Spleen (tissue), 11 donors: ENCODE data around the gene LRPPRC. TPM values are rescaled to one million over a fixed set of nuclear protein-coding genes. Genes with fewer than 3 reads are reported as not detected.

ENCODE experiments used
- DNase-seq: peaks from one replicate; pipeline ENCODE4 v3.0.0-alpha.2; 2020
- H3K27ac ChIP-seq, 8 donors: fragments of 200-600 bp; sonication (generic) in 7 of 8; 1 replicate in 4 of 8; 2 replicates in 4 of 8; pipeline versions ENCODE4 v1.5.0 to v1.8.0; 2016 to 2021; ENCODE audit warnings: inconsistent platforms in 4 of 8, mild to moderate bottlenecking in 4 of 8, moderate library complexity in 1 of 8
- H3K27me3 ChIP-seq, 7 donors: fragments of 200-600 bp; sonication (generic) in 6 of 7; replicated peaks in 1 of 7; 1 replicate in 4 of 7; 2 replicates in 3 of 7; pipeline versions ENCODE4 v1.5.0 to v1.8.0; 2016 to 2021; ENCODE audit warnings: inconsistent platforms in 3 of 7, mild to moderate bottlenecking in 1 of 7
- H3K36me3 ChIP-seq, 6 donors: fragments of 200-600 bp; sonication (generic) in 5 of 6; 1 replicate in 4 of 6; 2 replicates in 2 of 6; pipeline versions ENCODE4 v1.5.0 to v1.8.0; 2016 to 2021; ENCODE audit warnings: inconsistent platforms in 2 of 6
- H3K4me1 ChIP-seq, 6 donors: fragments of 200-600 bp; sonication (generic) in 5 of 6; 1 replicate in 3 of 6; 2 replicates in 3 of 6; pipeline versions ENCODE4 v1.5.0 to v1.8.0; 2016 to 2021; ENCODE audit warnings: inconsistent platforms in 3 of 6
- H3K4me3 ChIP-seq, 8 donors: fragments of 200-600 bp; sonication (generic) in 7 of 8; 1 replicate in 4 of 8; 2 replicates in 4 of 8; pipeline versions ENCODE4 v1.5.0 to v1.8.0; 2016 to 2021; ENCODE audit warnings: inconsistent platforms in 4 of 8, mild to moderate bottlenecking in 4 of 8, moderate library complexity in 2 of 8
- H3K9me3 ChIP-seq, 8 donors: fragments of 200-600 bp; sonication (generic) in 7 of 8; 1 replicate in 4 of 8; 2 replicates in 4 of 8; pipeline versions ENCODE4 v1.5.0 to v1.8.0; 2016 to 2021; ENCODE audit warnings: inconsistent platforms in 4 of 8
- POLR2A ChIP-seq, 3 donors: fragments of 450-650 bp; IDR thresholded peaks; one replicate each; pipeline ENCODE4 v1.5.1; 2017; ENCODE audit warnings: antibody characterized with exemption in 3 of 3, mild to moderate bottlenecking in 1 of 3
- POLR2AphosphoS5 ChIP-seq, 3 donors: sonication (generic); formaldehyde crosslinking; IDR thresholded peaks; one replicate each; pipeline ENCODE4 v1.5.1; 2017; ENCODE audit warnings: antibody characterized with exemption in 3 of 3
- WGBS, 5 donors: extraction: QIAGEN DNeasy Blood & Tissue Kit in 3 of 5; methylation state at CpG; one replicate each; pipeline versions ENCODE4 v1.1.5 to v1.1.7; 2013 to 2018; 5-methylcytosine and 5-hydroxymethylcytosine counted together
- intact Hi-C: fragments of 100-400 bp; cut with DNase I; formaldehyde crosslinking; loops from one replicate; pipeline ENCODE4 v1.15.0; 2023; ENCODE audit warnings: low total_unique reads
- polyA plus RNA-seq, 3 donors: library from polyadenylated mRNA; stranded (reverse); fragments of 200-250 nt; gene quantifications; one replicate each; pipeline ENCODE4 v1.2.1, GENCODE V29; 2013
- total RNA-seq, 7 donors: library from RNA; depleted of rRNA in 3 of 7; stranded (reverse); fragments of >200 nt in 3 of 7; fragmentation: NEBNext Ultra II Directional in 4 of 7; extraction: Animal tissue kit (Norgen Biotek cat#: 25700) in 4 of 7; gene quantifications; one replicate each; pipeline versions ENCODE4 v1.1.0 to v1.2.1, GENCODE V29; 2016 to 2021
- TF ChIP-seq, protein P1 (sequence below), 11 experiments: fragments of 200-600 bp in 7 of 11; fragments of 450-650 bp in 4 of 11; sonication (generic) in 4 of 11; IDR thresholded peaks in 8 of 11; conservative IDR thresholded peaks in 3 of 11; 1 replicate in 7 of 11; 2 replicates in 4 of 11; pipeline versions ENCODE4 v1.4.0 to v1.8.0; 2016 to 2021; ENCODE audit warnings: antibody characterized with exemption in 11 of 11, inconsistent platforms in 4 of 11, mild to moderate bottlenecking in 1 of 11
- donor health status: healthy with polysubstance abuse.
- donor health status: DM: no; HTN: no; CAD: no; lungs with moderate emphysema.
- donor health status: DM: no; HTN: no; CAD: no.
- donor health status: Bipolar disorder and iron deficiency.
- donor health status: healthy.
- donor health status: DM: no; HTN: no; CAD: no.
- donor health status: DM: yes; HTN: yes; CAD: no.

The LRPPRC gene
- total and polyA plus RNA-seq, 10 donors, result 25.0 to 72.5 (median 57.1) TPM

DNA sequence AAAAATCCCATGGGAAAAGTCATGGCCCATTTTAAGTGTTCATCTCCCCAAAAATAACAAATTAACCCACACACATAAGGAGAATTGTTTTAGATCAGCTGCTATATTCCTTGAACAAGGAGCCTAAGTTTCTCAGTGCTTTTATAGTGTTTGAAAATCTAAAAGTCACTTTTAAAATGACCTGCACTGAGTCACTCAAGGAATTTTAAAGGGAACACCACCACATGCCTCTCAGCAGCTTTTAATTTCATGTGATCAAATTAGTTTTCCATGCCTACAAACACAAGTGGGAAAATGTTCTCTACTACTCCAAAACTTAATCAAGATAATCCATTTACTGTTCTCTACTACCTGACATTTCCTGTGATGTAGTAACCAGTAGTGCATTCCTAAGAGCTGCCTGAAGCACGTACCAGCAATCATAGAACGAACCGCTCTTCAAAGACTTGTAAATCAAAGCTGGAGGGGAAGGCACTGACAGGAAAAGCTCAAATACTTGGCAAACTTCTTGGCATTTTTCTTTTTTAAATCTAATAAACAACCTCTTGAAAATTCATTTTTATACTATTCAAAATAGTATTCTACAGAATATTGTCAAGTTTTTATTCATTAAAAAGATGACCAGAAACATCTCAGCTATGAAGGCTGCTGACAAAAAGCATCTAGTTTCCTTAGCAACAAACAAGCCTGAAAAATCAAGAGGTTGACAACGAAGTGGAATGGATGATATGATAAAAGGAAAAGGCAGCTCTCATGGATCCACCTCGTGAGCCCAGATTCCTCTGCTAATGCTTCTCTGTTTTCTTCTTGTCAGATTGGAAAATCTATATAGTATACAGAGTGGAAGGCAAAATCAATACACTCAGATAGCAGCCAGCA is 37.2 kb downstream of the LRPPRC start:
- H3K27ac ChIP-seq, result no peak overlapping the region
- no peak overlapping the region for H3K4me3 ChIP-seq
- no peak for TF ChIP-seq POLR2AphosphoS5 (IDR thresholded peaks at IDR 0.05)
- TF ChIP-seq, protein P1, sequence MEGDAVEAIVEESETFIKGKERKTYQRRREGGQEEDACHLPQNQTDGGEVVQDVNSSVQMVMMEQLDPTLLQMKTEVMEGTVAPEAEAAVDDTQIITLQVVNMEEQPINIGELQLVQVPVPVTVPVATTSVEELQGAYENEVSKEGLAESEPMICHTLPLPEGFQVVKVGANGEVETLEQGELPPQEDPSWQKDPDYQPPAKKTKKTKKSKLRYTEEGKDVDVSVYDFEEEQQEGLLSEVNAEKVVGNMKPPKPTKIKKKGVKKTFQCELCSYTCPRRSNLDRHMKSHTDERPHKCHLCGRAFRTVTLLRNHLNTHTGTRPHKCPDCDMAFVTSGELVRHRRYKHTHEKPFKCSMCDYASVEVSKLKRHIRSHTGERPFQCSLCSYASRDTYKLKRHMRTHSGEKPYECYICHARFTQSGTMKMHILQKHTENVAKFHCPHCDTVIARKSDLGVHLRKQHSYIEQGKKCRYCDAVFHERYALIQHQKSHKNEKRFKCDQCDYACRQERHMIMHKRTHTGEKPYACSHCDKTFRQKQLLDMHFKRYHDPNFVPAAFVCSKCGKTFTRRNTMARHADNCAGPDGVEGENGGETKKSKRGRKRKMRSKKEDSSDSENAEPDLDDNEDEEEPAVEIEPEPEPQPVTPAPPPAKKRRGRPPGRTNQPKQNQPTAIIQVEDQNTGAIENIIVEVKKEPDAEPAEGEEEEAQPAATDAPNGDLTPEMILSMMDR (IDR thresholded peaks at IDR 0.05 in 8 of 11, conservative IDR thresholded peaks at IDR 0.05 in 3 of 11), result no peak
- no peak for TF ChIP-seq POLR2A (IDR thresholded peaks at IDR 0.05)
- WGBS, 5 donors, result 76 to 85% (median 78%) methylated on average over 5 of the region's 5 CpGs
- H3K27me3 ChIP-seq, result no peaks in the 10 kb centered on the region
- no peaks in the 10 kb centered on the region for H3K9me3 ChIP-seq
- intact Hi-C loops, result no loop called here
- H3K4me1 ChIP-seq, result no peaks in the 10 kb centered on the region
- DNase-seq, result no peak
- H3K36me3 ChIP-seq, result peaks cover 0 to 100% (median 88%) of the 10 kb centered on the region in 6 donors

DNA sequence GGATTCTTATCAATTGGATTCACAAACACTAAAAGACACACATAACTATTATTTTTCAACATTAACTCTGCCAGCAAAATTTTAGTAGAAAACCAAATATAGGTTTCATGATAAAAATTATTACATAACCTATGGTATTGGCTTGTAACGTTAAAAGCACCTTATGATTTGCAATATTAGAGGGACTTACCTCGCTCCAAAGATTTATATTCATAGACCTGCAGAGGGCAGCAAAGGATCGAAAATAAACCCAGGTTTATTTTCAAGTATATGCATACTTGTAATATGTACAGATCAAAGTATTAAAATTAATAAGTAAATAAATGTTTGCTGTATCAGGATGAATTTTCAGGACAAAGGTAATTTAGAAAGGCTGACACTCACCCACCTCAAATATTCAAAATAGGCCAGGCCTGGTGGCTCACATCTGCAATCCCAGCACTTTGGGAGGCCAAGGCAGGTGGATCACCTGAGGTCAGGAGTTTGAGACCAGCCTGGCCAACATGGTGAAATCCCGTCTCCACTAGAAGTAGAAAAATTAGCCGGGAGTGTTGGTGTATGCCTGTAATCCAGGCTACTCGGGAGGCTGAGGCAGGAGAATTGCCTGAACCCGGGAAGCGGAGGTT is 45.3 kb downstream of the LRPPRC start:
- TF ChIP-seq, protein P1 (IDR thresholded peaks at IDR 0.05 in 8 of 11, conservative IDR thresholded peaks at IDR 0.05 in 3 of 11), result peak in 7 of 11 experiments; percentile 14 to 52 (median 34)
- no peak for TF ChIP-seq POLR2AphosphoS5 (IDR thresholded peaks at IDR 0.05)
- no peaks in the 10 kb centered on the region for H3K4me1 ChIP-seq
- WGBS, 5 donors, result 72 to 84% (median 77%) methylated on average over 8 of the region's 8 CpGs
- H3K36me3 ChIP-seq, result peaks cover 0 to 100% (median 69%) of the 10 kb centered on the region in 6 donors
- intact Hi-C loops, result no loop called here
- DNase-seq, result no peak
- no peak overlapping the region for H3K4me3 ChIP-seq
- no peak overlapping the region for H3K27ac ChIP-seq
- no peaks in the 10 kb centered on the region for H3K27me3 ChIP-seq
- H3K9me3 ChIP-seq, result no peaks in the 10 kb centered on the region

DNA sequence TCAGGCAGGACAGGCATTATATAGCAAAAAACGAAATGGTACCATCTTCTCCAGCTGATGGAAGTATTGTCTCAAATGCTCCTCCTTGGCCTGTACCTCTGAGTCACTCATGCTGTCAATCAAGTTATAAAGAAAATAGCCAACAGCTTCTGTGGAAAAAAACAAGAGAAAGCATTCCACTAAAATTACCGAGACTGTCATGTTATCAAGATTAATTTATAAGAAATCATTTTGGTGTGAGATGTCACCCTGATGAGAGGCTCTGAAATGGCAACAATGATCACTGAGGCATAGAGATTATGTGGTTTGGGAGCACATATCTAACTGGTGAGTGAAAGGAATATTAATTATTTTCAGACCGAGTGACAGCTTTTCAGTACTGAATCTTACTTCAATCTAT is 47.4 kb downstream of the LRPPRC start:
- DNase-seq, result no peak
- WGBS, 5 donors, result 84 to 94% (median 88%) methylated on average over 3 of the region's 3 CpGs
- no peaks in the 10 kb centered on the region for H3K4me1 ChIP-seq
- H3K27me3 ChIP-seq, result no peaks in the 10 kb centered on the region
- intact Hi-C loops, result no loop called here
- no peaks in the 10 kb centered on the region for H3K9me3 ChIP-seq
- TF ChIP-seq POLR2AphosphoS5 (IDR thresholded peaks at IDR 0.05) (no peak), POLR2A (IDR thresholded peaks at IDR 0.05) (no peak)
- TF ChIP-seq, protein P1 (IDR thresholded peaks at IDR 0.05 in 8 of 11, conservative IDR thresholded peaks at IDR 0.05 in 3 of 11), result no peak
- peaks cover 0 to 100% (median 74%) of the 10 kb centered on the region in 6 donors for H3K36me3 ChIP-seq
- H3K27ac ChIP-seq, result no peak overlapping the region
- no peak overlapping the region for H3K4me3 ChIP-seq

DNA sequence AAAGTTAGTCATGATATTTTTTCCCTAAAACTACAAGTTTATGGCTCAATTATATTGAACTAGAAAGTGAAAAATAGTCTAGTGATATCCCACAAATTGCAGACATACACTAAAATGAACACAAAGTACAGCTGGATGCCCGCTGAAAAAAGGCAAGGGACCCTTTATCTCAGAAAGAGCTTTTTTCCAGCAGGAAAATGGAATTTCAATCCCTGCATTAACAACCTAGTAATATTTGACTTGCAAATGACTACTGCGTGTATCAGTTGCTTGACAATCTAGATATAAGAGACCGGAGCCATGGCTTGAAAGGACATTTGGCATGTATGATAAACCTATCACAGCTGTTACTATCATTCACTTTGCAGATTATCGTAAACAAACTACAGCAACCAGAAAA is 49.1 kb downstream of the LRPPRC start:
- H3K36me3 ChIP-seq, result peaks cover 0 to 100% (median 72%) of the 10 kb centered on the region in 6 donors
- 95 to 98% (median 98%) methylated on average over 4 of the region's 4 CpGs for WGBS, 5 donors

More for the DNA sequence above, 49.1 kb downstream of the LRPPRC start:
- Histone ChIP-seq H3K27me3 (no peaks in the 10 kb centered on the region), H3K4me1 (no peaks in the 10 kb centered on the region), H3K9me3 (no peaks in the 10 kb centered on the region), H3K27ac (no peak overlapping the region), H3K4me3 (no peak overlapping the region)
- no peak for DNase-seq
- intact Hi-C loops, result no loop called here
- TF ChIP-seq POLR2AphosphoS5 (IDR thresholded peaks at IDR 0.05) (no peak), POLR2A (IDR thresholded peaks at IDR 0.05) (no peak)
- TF ChIP-seq, protein P1 (IDR thresholded peaks at IDR 0.05 in 8 of 11, conservative IDR thresholded peaks at IDR 0.05 in 3 of 11), result no peak
